ENCODE data around the gene GAB2.
A peak's percentile ranks its signal among the peaks of the same experiment; 100 is the strongest.

Gene GAB2

DNA sequence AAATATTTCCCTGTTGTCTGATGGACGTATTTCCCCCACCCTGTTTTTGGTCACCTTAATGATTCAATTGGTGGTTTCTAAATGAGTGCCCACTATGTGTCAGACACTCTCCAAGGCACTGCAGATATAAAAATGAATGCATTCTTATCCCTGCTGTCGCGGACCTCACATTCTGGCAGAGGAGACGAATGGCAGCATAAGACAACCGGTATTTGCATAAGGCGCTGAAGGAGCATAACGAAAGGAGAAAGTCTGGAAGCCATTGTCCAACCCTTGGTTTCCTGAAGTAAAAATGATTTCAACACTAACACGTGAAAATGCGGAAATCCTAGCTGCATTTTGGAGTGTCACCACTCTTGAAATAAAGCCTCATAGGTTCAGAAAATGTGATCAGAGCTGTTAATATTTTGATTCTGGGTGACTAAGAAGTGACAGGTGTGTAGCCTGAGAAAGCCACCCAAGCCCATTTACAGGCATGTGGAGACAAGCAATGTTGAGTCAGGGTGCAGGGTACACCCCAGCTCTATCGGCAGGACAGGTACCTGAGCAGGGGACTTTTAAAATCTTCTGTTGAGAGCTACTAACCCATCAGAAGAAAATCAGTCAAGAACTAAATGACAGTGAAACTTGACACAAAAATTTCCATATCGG, 10.1 kb upstream of the GAB2 start:
- no peak for DNase-seq

DNA sequence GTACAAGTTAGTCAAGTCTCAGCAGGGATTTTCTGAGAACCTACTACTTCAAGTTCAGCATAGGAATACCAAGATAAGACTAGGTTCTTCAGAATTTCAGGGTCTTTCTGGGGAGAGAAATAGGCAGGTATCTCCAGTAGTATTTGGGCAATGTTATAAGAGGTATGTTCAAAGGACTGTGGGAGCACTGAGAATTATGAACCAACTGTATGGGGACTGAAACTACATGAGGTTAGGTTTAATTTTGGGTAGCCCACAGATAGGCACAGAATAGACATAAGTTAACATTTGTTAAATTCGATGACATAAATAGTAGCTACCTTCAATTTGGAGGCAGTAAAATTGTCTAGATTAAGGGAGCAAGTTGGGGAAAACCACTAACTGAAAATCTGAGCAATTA, 9.2 kb upstream of the GAB2 start:
- no peak for DNase-seq

GRCh38 chr11:78425399-78426070, 7.9 kb upstream of the GAB2 start:
- DNase-seq: no peak

- no peak for DNase-seq
These were observed 7.0 kb upstream of the GAB2 start for GRCh38 chr11:78424334-78425270.

- no peak for DNase-seq
These were observed 5.6 kb upstream of the GAB2 start for GRCh38 chr11:78423241-78423640.

GRCh38 chr11:78420796-78421209, 3.2 kb upstream of the GAB2 start:
- peak; percentile 69 for DNase-seq

- DNase-seq: peak; percentile 62
These were observed 2.7 kb upstream of the GAB2 start for GRCh38 chr11:78420255-78420764.

GRCh38 chr11:78419327-78419726, 1.7 kb upstream of the GAB2 start:
- no peak for DNase-seq

DNA sequence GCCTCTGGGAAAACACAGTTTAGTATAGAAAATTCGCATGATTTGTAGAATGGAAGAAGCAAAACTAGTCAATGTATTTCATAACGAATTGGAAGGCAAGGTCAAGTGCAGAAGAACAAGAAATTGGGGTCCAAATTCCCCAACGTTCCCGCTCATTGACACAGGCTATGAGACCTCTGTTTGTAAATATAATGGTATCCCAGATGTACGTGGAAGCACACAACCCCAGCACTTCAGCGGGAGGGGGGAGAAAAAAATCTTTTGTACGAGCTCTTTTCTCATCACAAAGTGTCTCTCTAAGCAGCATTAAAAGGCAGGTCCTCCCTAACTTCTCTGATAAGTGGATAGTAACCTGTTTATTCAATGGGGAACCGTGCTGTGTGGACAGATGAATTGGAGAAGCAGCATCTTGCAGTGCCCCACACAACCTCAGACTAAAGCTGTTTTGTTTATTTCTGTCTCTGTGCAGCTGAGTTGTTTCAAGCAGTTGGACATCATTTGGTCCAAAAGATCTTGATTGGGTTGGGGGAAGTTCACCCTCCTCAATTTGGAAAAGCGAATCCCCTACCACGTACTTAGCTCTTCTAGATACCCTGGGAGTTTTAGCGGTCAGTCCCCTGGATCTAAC, 1.1 kb upstream of the GAB2 start:
- no peak for DNase-seq

- peak; percentile 80 for DNase-seq
These were observed 416 bp upstream of the GAB2 start for GRCh38 chr11:78417888-78418583.

- peak; percentile 82 for DNase-seq
These were observed 1.1 kb downstream of the GAB2 start for GRCh38 chr11:78416285-78417174.

DNA sequence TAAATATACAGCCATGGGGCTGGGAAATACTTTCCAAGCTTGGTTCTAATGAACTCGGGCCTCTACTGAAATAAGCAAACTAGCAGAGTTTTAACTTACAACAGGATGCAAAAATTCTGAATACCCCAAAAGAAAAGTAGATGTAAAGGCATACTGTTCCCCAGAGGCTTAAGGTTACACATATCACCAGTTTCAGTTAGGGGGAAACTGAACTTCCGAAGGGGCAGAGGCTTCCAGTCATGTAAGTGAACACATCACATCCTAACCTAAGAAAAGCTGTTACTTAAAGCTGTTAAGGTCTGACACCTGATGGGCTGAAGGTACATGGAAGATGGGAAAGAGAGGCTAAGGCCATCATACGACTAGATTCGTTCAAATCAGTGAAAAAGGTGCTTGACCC, 2.3 kb downstream of the GAB2 start:
- no peak for DNase-seq

GRCh38 chr11:78414321-78415051, 3.1 kb downstream of the GAB2 start:
- no peak for DNase-seq

DNA sequence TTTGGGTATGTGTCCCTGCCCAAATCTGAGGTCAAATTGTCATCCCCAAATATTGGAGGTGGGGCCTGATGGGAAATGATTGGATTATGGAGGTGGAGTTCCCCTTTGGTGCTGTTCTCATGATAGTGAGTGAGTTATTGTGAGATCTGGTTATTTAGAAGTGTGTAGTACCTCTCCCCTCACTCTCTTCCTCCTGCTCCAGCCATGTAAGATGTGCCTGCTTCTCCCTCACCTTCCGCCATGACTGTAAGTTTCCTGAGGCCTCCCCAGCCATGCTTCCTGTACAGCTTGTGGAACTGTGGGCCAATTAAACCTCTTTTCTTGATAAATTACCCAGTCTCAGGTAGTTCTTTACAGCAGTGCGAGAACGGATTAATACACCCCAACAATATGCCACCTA, 9.0 kb downstream of the GAB2 start:
- no peak for DNase-seq

- no peak for DNase-seq
These were observed 10.9 kb downstream of the GAB2 start for GRCh38 chr11:78406568-78407196.

DNA sequence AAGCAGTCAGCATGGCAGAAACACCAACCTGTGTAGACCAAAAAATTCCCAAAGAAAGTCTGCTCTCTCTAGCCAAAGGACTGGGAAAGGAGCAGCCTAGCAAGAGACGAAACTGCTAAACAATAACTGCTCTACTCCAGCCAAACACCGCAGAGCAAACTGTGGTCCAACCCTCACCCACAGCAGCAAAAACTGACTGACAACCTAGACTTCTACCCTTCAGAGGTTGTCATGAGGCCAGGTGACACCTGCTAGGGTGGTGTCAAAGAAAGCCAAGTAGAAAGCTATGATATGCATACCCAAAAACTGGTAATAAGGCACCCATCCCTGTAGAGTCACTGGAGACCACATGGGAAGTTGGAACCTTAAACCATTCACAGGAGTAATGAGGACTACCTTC, 11.8 kb downstream of the GAB2 start:
- DNase-seq: no peak

- DNase-seq: no peak
These were observed 13.8 kb downstream of the GAB2 start for GRCh38 chr11:78403781-78404180.

- DNase-seq: no peak
These were observed 14.8 kb downstream of the GAB2 start for GRCh38 chr11:78402847-78403246.

- no peak for DNase-seq
These were observed 16.9 kb downstream of the GAB2 start for GRCh38 chr11:78400702-78401101.

DNA sequence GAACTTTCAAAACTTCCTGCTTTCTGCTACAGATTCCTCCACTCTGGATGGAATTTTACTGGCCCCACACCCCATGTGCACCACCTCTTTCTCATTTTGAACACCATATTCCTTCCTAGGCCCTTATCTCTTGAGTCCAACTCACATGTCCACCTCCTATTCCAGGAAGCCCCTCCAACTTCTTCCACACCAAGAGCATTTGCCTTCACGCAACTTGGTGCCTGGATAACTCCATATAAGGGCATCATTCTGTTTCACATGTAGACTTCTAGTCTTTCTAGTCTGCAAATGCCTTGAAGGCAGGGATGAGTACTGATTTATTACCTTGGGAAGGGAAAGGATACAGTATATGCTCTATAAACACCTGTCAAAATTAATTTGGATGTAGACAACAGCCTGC, 17.5 kb downstream of the GAB2 start:
- DNase-seq: no peak

All from stimulated activated CD4-positive, alpha-beta T cell treated with anti-CD3 and anti-CD28 coated beads, Interleukin-15, amount 100 ng/mL, for 24 hours (primary cell).